Transverse colon (tissue), 4 donors: Measurements from ENCODE around the gene ETFB. TPM values are rescaled to one million over a fixed set of nuclear protein-coding genes. Genes with fewer than 3 reads are reported as not detected.

ENCODE experiments used
- DNase-seq: peaks from one replicate; pipeline ENCODE4 v3.0.0-alpha.2; 2019
- H3K27ac ChIP-seq, 4 donors: fragments of 200-600 bp; sonication (generic); 2 replicates each; pipeline ENCODE4 v1.5.1; 2016 to 2018; ENCODE audit warnings: inconsistent platforms in 4 of 4
- H3K27me3 ChIP-seq: fragments of 200-600 bp; sonication (generic); 2 replicates; pipeline ENCODE4 v1.5.1; 2017; ENCODE audit warnings: inconsistent platforms
- H3K36me3 ChIP-seq, 4 donors: fragments of 200-600 bp; sonication (generic); 2 replicates each; pipeline ENCODE4 v1.5.1; 2017 to 2019; ENCODE audit warnings: inconsistent platforms in 4 of 4
- H3K4me1 ChIP-seq, 4 donors: fragments of 200-600 bp; sonication (generic); 2 replicates each; pipeline ENCODE4 v1.5.1; 2017 to 2020; ENCODE audit warnings: inconsistent platforms in 4 of 4
- H3K4me3 ChIP-seq, 4 donors: fragments of 200-600 bp; sonication (generic); 1 replicate in 1 of 4; 2 replicates in 3 of 4; pipeline versions ENCODE4 v1.5.1 to v1.6.1; 2017 to 2019; ENCODE audit warnings: inconsistent platforms in 4 of 4
- H3K9me3 ChIP-seq, 2 donors: fragments of 200-600 bp; sonication (generic); 2 replicates each; pipeline ENCODE4 v1.5.1; 2017 to 2019; ENCODE audit warnings: inconsistent platforms in 2 of 2
- CTCF ChIP-seq, 5 experiments: fragments of 200-600 bp in 3 of 5; fragments of 450-650 bp in 2 of 5; sonication (generic) in 3 of 5; IDR thresholded peaks; 1 replicate in 2 of 5; 2 replicates in 3 of 5; pipeline ENCODE4 v1.5.1; 2016 to 2017; ENCODE audit warnings: antibody characterized with exemption in 5 of 5, inconsistent platforms in 3 of 5, mild to moderate bottlenecking in 2 of 5, moderate library complexity in 1 of 5
- EP300 ChIP-seq: sonication (generic); formaldehyde crosslinking; IDR thresholded peaks from one replicate; pipeline ENCODE4 v1.6.1; 2017; ENCODE audit warnings: antibody characterized with exemption, low read depth
- POLR2A ChIP-seq: fragments of 450-650 bp; IDR thresholded peaks from one replicate; pipeline ENCODE4 v1.6.1; 2016; ENCODE audit warnings: antibody characterized with exemption, mild to moderate bottlenecking, moderate library complexity
- POLR2AphosphoS5 ChIP-seq, 3 donors: sonication (generic); formaldehyde crosslinking; IDR thresholded peaks; one replicate each; pipeline ENCODE4 v1.6.1; 2016; ENCODE audit warnings: antibody characterized with exemption in 3 of 3
- WGBS, 2 donors: methylation state at CpG; one replicate each; pipeline ENCODE4 v1.1.5; 2018; ENCODE audit warnings: low coverage in 1 of 2; 5-methylcytosine and 5-hydroxymethylcytosine counted together
- in situ Hi-C, 4 donors: fragments of 200-750 bp; cut with MboI; loops; one replicate each; pipeline versions ENCODE4 v1.15.0 to v1.15.1; 2017; ENCODE audit warnings: low sequenced_read_pairs in 3 of 4, low pct_ligation_motif_present in 1 of 4, low pct_unique_long_range_greater_than_20kb in 1 of 4
- intact Hi-C: fragments of 100-400 bp; cut with DNase I; formaldehyde crosslinking; loops from one replicate; pipeline ENCODE4 v1.15.1; 2023; ENCODE audit warnings: low total_unique reads
- total RNA-seq, 4 donors: library from RNA; depleted of rRNA; stranded (reverse); fragments of >200 nt; gene quantifications; one replicate each; pipeline ENCODE4 v1.1.0, GENCODE V29; 2016

The ETFB gene
- total RNA-seq, 4 donors from 2014 or later, result 56.9 to 147 (median 99.1) TPM

- no peak for DNase-seq
- in situ Hi-C loops, result no loop called here
- TF ChIP-seq EP300 (no peak), POLR2A (no peak), CTCF (IDR thresholded peaks at IDR 0.05) (no peak), POLR2AphosphoS5 (IDR thresholded peaks at IDR 0.05) (no peak)
Observed at GRCh38 chr19:51320280-51320657, 45.9 kb downstream of the ETFB start.

GRCh38 chr19:51319649-51320279 lies 46.4 kb downstream of the ETFB start:
- H3K27ac ChIP-seq, result no peak overlapping the region
- WGBS, 2 donors, result 76% methylated on average over 14 of the region's 14 CpGs; no CpG with 5 or more reads in 1 of the 2 donors

More at GRCh38 chr19:51320280-51320657, 45.9 kb downstream of the ETFB start:
- H3K27me3 ChIP-seq, result no peaks in the 10 kb centered on the region
- no peak overlapping the region for H3K27ac ChIP-seq
- H3K4me1 ChIP-seq, result no peaks in the 10 kb centered on the region
- 22% methylated on average over 12 of the region's 14 CpGs; no CpG with 5 or more reads in 1 of the 2 donors for WGBS, 2 donors
- intact Hi-C loops, result no loop called here
- H3K9me3 ChIP-seq, result no peaks in the 10 kb centered on the region
- H3K36me3 ChIP-seq, result no peaks in the 10 kb centered on the region
- no peak overlapping the region for H3K4me3 ChIP-seq

GRCh38 chr19:51318687-51319648 lies 47.2 kb downstream of the ETFB start:
- Histone ChIP-seq H3K4me1 (no peaks in the 10 kb centered on the region), H3K27me3 (no peaks in the 10 kb centered on the region), H3K36me3 (no peaks in the 10 kb centered on the region), H3K4me3 (no peak overlapping the region), H3K9me3 (no peaks in the 10 kb centered on the region), H3K27ac (no peak overlapping the region)
- intact Hi-C loops (no loop called here), in situ Hi-C loops (no loop called here)
- WGBS, 2 donors, result 70% methylated on average over 23 of the region's 23 CpGs; no CpG with 5 or more reads in 1 of the 2 donors
- DNase-seq, result no peak
- TF ChIP-seq POLR2A, result no peak
- no peak for TF ChIP-seq CTCF (IDR thresholded peaks at IDR 0.05)

More at GRCh38 chr19:51319649-51320279, 46.4 kb downstream of the ETFB start:
- intact Hi-C loops (no loop called here), in situ Hi-C loops (no loop called here)
- H3K4me3 ChIP-seq, result no peak overlapping the region
- H3K27me3 ChIP-seq, result no peaks in the 10 kb centered on the region
- no peaks in the 10 kb centered on the region for H3K4me1 ChIP-seq
- no peaks in the 10 kb centered on the region for H3K36me3 ChIP-seq
- TF ChIP-seq EP300 (no peak), POLR2AphosphoS5 (IDR thresholded peaks at IDR 0.05) (no peak), CTCF (IDR thresholded peaks at IDR 0.05) (no peak), POLR2A (no peak)
- no peak for DNase-seq
- H3K9me3 ChIP-seq, result no peaks in the 10 kb centered on the region

GRCh38 chr19:51317968-51318367 lies 48.2 kb downstream of the ETFB start:
- in situ Hi-C loops, result no loop called here
- TF ChIP-seq POLR2AphosphoS5 (IDR thresholded peaks at IDR 0.05) (no peak), EP300 (no peak), CTCF (IDR thresholded peaks at IDR 0.05) (no peak)
- Histone ChIP-seq H3K4me3 (no peak overlapping the region), H3K4me1 (no peaks in the 10 kb centered on the region), H3K9me3 (no peaks in the 10 kb centered on the region), H3K27ac (no peak overlapping the region), H3K36me3 (no peaks in the 10 kb centered on the region), H3K27me3 (peaks cover under 1% of the 10 kb centered on the region)
- no peak for DNase-seq
- 38% methylated on average over 1 of the region's 1 CpG; no CpG with 5 or more reads in 1 of the 2 donors for WGBS, 2 donors
- intact Hi-C loops, result no loop called here
